Activated CD4-positive, alpha-beta T cell treated with anti-CD3 and anti-CD28 coated beads, Interleukin-2, amount 10 ng/mL, durations not matched to agents 24 days and 14 days (primary cell): ENCODE measurements around the gene MSMP. TPM values are rescaled to one million over a fixed set of nuclear protein-coding genes. Genes with fewer than 3 reads are reported as not detected.

Source experiments
- DNase-seq: peaks from one replicate; pipeline ENCODE4 v3.0.0; 2022
- H3K27ac Mint-ChIP-seq: one replicate; pipeline ENCODE4 v1.8.0; 2022; ENCODE audit warnings: mild to moderate bottlenecking, mixed read lengths
- H3K27me3 Mint-ChIP-seq: one replicate; pipeline ENCODE4 v1.8.0; 2022; ENCODE audit warnings: mixed read lengths
- H3K36me3 Mint-ChIP-seq: one replicate; pipeline ENCODE4 v1.8.0; 2022; ENCODE audit warnings: low read depth, mild to moderate bottlenecking, mixed read lengths
- H3K4me1 Mint-ChIP-seq: one replicate; pipeline ENCODE4 v1.8.0; 2021; ENCODE audit warnings: mixed read lengths
- H3K4me3 Mint-ChIP-seq: one replicate; pipeline ENCODE4 v1.8.0; 2022; ENCODE audit warnings: mild to moderate bottlenecking, moderate library complexity, mixed read lengths
- H3K9me3 Mint-ChIP-seq: one replicate; pipeline ENCODE4 v1.8.0; 2021; ENCODE audit warnings: mixed read lengths
- intact Hi-C: fragments of 100-400 bp; cut with micrococcal nuclease; formaldehyde crosslinking; loops from one replicate; pipeline ENCODE4 v1.15.1; 2023
- total RNA-seq: library from RNA; stranded (reverse); gene quantifications from 2 replicates; pipeline ENCODE4 v1.2.3, GENCODE V29; 2022

Gene MSMP
- total RNA-seq, 1 donor from 2014 or later, result not detected

DNA sequence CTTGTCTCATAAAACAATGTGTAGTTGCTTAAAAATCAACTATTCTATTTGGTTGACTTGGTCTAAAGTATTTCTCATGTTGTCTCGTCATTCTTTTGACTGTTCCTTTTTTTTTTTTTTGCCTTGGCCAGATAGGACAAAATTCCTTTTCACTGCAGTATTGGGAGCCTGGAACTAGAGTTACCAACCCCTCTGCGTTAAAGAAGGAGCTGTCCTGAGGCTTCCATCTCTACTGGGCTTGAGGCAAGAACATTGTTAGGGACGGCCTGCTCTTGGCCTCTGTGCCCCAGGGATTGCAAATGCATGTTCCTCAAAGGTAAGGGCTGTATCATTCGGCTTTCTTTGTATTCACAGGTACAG, 35.9 kb upstream of the MSMP start:
- no peak for DNase-seq
- Mint-ChIP-seq H3K4me3 (no peak overlapping the region), H3K4me1 (peaks cover 14% of the 10 kb centered on the region), H3K9me3 (no peaks in the 10 kb centered on the region), H3K36me3 (peaks cover 19% of the 10 kb centered on the region), H3K27me3 (no peaks in the 10 kb centered on the region), H3K27ac (no peak overlapping the region)
- intact Hi-C loops, result loop anchor here (1.0 to 2.0 kb wide), 3 partner anchors 25 to 92 kb away; partner anchors contain the start of gene HINT2

DNA sequence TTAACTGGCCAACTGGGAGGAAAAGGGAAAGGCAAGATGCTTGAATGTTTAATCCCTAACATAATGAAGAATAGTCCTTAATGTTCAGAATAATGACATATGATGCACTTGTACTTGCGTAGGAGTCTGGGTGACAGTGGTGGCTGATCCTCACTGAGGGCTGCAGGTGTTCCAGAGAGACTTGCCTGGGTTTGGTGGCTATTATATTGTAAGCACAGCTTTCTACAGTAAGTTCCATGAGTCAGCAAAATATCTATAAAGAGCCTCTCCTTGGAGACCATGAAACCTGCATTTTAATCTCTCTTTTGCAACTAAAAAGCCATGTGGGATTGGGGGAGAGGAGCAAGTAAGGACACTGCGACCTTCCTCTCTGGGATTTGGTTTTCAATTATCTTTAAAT, 35.5 kb upstream of the MSMP start:
- no peaks in the 10 kb centered on the region for H3K9me3 Mint-ChIP-seq
- H3K27me3 Mint-ChIP-seq, result no peaks in the 10 kb centered on the region
- no peak overlapping the region for H3K4me3 Mint-ChIP-seq
- peaks cover 13% of the 10 kb centered on the region for H3K4me1 Mint-ChIP-seq
- intact Hi-C loops, result no loop called here
- peaks cover 19% of the 10 kb centered on the region for H3K36me3 Mint-ChIP-seq
- no peak for DNase-seq
- no peak overlapping the region for H3K27ac Mint-ChIP-seq

GRCh38 chr9:35783418-35783817, 29.3 kb upstream of the MSMP start:
- H3K4me3 Mint-ChIP-seq, result no peak overlapping the region
- no peak overlapping the region for H3K27ac Mint-ChIP-seq
- intact Hi-C loops, result no loop called here
- no peaks in the 10 kb centered on the region for H3K9me3 Mint-ChIP-seq
- H3K27me3 Mint-ChIP-seq, result no peaks in the 10 kb centered on the region
- DNase-seq, result no peak
- H3K36me3 Mint-ChIP-seq, result peaks cover 37% of the 10 kb centered on the region
- no peaks in the 10 kb centered on the region for H3K4me1 Mint-ChIP-seq

DNA sequence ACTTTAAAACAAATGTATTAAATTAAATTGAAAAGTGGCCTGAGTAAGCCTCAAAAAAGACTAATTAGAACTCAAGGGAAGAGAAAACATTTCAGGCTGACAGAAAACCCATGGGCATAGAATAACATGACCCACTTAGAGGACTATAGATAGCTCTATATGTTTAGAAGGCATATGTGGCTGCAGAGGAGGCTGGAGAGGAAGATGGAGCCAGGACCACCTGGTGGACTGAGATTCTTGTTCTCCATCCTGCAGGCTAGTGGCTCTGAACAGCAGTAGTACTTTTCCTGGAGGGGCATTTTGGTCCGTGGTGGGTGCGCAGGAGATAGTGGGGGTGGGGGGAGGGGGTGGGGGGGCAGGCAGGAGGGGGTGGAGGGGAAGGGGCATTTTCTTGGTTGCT, 27.0 kb upstream of the MSMP start:
- Mint-ChIP-seq H3K4me3 (no peak overlapping the region), H3K36me3 (peaks cover 26% of the 10 kb centered on the region), H3K9me3 (no peaks in the 10 kb centered on the region), H3K27ac (no peak overlapping the region), H3K4me1 (peaks cover 2% of the 10 kb centered on the region), H3K27me3 (no peaks in the 10 kb centered on the region)
- DNase-seq, result no peak
- intact Hi-C loops, result no loop called here

- Mint-ChIP-seq H3K36me3 (peaks cover 12% of the 10 kb centered on the region), H3K4me1 (peaks cover 8% of the 10 kb centered on the region), H3K27me3 (no peaks in the 10 kb centered on the region), H3K4me3 (no peak overlapping the region), H3K27ac (no peak overlapping the region), H3K9me3 (no peaks in the 10 kb centered on the region)
- DNase-seq, result no peak
- intact Hi-C loops, result no loop called here
Observed at GRCh38 chr9:35778496-35778895, 24.4 kb upstream of the MSMP start.

- no peak for DNase-seq
- Mint-ChIP-seq H3K9me3 (no peaks in the 10 kb centered on the region), H3K4me3 (no peak overlapping the region), H3K36me3 (peaks cover 9% of the 10 kb centered on the region), H3K27me3 (no peaks in the 10 kb centered on the region), H3K4me1 (peaks cover 8% of the 10 kb centered on the region), H3K27ac (peak overlapping the region; percentile 84)
- intact Hi-C loops, result no loop called here
Observed at GRCh38 chr9:35776018-35776417, 21.9 kb upstream of the MSMP start.

DNA sequence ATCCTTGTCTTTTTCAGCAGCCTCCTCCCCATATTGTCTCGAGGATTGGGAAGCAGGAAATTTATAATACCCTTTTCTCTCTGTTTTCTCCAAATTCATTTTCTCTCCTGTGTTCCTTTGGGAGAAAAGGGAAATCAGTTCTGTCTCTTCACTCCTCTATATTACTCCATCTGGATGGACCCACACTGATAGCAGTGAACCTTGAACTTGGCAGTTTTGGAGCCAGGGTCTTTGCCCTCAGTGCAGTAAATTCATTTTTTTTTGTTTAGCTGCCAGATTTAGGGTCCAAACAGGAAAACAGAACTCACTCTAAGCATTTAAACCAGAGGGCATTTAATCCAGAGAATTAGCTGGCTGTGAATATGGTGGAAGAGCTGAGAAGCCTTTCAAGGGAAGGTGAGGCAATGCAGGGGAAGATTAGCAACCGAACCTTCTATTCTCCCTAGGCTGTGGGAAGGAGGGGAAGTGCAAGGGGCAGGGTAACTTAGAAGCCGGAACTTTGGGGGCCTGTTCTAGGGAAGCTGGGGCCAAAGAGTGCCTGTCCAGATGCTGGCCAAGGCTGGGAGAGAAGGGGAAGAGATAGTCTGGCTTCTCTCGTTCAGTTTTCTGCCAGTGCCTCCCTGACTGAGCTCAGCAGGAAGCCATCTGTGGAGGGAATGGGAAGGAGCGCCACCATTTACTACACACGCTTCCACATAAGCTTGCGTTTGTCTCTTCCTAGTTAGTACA, 21.0 kb upstream of the MSMP start:
- Mint-ChIP-seq H3K4me3 (no peak overlapping the region), H3K27ac (no peak overlapping the region), H3K36me3 (peaks cover 3% of the 10 kb centered on the region), H3K27me3 (no peaks in the 10 kb centered on the region), H3K4me1 (peaks cover 8% of the 10 kb centered on the region), H3K9me3 (no peaks in the 10 kb centered on the region)
- no peak for DNase-seq
- intact Hi-C loops, result no loop called here

DNA sequence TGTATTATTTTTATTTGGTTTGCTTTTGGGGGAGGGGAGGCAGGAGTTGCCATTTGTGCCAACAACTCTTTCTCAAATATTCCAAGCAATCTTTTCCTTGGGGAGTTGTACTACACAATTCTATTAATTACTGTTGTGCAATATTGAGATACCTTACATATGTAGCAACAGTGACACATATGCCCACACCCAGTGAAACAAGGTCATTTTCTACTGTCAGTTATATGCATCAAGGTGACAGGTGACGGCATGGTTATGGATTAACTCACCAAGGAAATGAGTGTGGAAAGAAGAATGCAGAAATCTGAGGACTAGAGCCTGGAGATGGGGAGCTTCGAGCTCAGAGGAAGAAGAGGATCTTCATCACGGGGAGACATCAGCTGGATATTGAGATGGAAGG, 17.9 kb upstream of the MSMP start:
- DNase-seq, result no peak
- no peaks in the 10 kb centered on the region for H3K27me3 Mint-ChIP-seq
- H3K36me3 Mint-ChIP-seq, result no peaks in the 10 kb centered on the region
- intact Hi-C loops, result no loop called here
- H3K9me3 Mint-ChIP-seq, result no peaks in the 10 kb centered on the region
- no peak overlapping the region for H3K27ac Mint-ChIP-seq
- peaks cover 8% of the 10 kb centered on the region for H3K4me1 Mint-ChIP-seq
- H3K4me3 Mint-ChIP-seq, result no peak overlapping the region

DNA sequence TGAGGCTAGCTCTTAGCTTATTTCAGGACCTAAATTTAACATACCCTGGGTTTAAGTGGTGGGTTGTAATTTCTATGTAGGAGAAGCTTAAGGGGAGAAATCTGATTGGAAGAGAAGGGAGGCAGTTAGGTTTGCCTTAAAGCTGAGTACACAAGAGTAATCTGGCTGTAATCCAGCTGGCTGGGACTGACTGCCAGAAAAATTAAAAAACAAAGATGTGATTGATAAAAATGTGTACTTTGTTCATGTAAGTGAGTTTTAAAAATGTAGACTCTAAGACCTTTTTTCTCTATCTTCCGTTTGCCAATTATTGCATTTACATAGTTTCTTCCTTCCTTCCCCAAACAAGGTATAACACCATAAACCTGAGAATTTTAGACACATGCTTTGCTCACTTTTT, 17.5 kb upstream of the MSMP start:
- intact Hi-C loops, result no loop called here
- Mint-ChIP-seq H3K27ac (no peak overlapping the region), H3K27me3 (no peaks in the 10 kb centered on the region), H3K36me3 (no peaks in the 10 kb centered on the region), H3K4me3 (no peak overlapping the region), H3K9me3 (no peaks in the 10 kb centered on the region), H3K4me1 (peaks cover 8% of the 10 kb centered on the region)
- DNase-seq, result no peak

DNA sequence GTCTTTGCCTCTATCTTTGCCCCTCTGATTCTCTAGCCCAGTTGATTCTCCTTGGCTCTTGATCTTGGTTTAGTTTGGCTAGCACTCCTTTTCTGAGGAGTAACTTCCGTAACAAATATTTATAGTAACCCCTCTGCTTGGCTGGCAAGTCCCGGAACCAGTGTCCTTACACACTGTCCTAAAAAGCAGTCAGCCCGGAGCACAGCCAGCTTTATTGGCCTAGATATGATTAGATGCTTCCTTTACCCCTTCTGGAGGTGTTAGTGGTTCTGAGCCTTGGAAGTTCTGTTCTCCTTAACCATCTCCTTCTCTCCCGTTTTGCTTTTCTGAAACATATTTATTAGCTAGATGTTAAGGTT, 17.0 kb upstream of the MSMP start:
- no peaks in the 10 kb centered on the region for H3K36me3 Mint-ChIP-seq
- no peak for DNase-seq
- no peaks in the 10 kb centered on the region for H3K27me3 Mint-ChIP-seq
- no peaks in the 10 kb centered on the region for H3K9me3 Mint-ChIP-seq
- H3K27ac Mint-ChIP-seq, result no peak overlapping the region
- H3K4me3 Mint-ChIP-seq, result no peak overlapping the region
- H3K4me1 Mint-ChIP-seq, result peaks cover 6% of the 10 kb centered on the region
- intact Hi-C loops, result no loop called here

GRCh38 chr9:35769763-35770162, 15.7 kb upstream of the MSMP start:
- Mint-ChIP-seq H3K27me3 (no peaks in the 10 kb centered on the region), H3K36me3 (no peaks in the 10 kb centered on the region), H3K4me3 (no peak overlapping the region), H3K27ac (no peak overlapping the region), H3K4me1 (no peaks in the 10 kb centered on the region), H3K9me3 (no peaks in the 10 kb centered on the region)
- intact Hi-C loops, result no loop called here
- DNase-seq, result no peak

GRCh38 chr9:35767458-35767857, 13.4 kb upstream of the MSMP start:
- Mint-ChIP-seq H3K27me3 (no peaks in the 10 kb centered on the region), H3K36me3 (peaks cover 5% of the 10 kb centered on the region), H3K27ac (no peak overlapping the region), H3K4me3 (no peak overlapping the region), H3K9me3 (no peaks in the 10 kb centered on the region), H3K4me1 (no peaks in the 10 kb centered on the region)
- no peak for DNase-seq
- intact Hi-C loops, result no loop called here

DNA sequence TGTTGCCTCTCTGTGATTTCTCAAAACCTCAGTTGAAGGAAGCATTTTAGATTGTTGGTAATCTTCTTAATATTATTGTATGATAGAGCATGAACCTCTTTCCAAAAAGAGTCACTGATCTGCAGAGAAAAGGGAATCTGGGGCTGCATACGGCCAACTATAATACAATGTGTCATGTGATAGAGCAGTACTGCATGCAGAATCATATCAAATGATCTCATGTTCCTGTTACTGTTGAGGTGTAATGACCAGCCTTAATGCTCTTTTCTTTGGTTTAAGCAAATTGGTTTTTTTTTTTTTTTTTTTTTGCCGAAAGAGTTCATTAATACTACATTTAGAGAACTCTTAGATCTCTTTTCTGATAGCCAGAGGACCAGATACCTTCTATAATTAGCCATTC, 12.9 kb upstream of the MSMP start:
- no peaks in the 10 kb centered on the region for H3K9me3 Mint-ChIP-seq
- intact Hi-C loops, result no loop called here
- H3K27me3 Mint-ChIP-seq, result no peaks in the 10 kb centered on the region
- no peak for DNase-seq
- peaks cover 8% of the 10 kb centered on the region for H3K36me3 Mint-ChIP-seq
- no peaks in the 10 kb centered on the region for H3K4me1 Mint-ChIP-seq
- H3K27ac Mint-ChIP-seq, result no peak overlapping the region
- no peak overlapping the region for H3K4me3 Mint-ChIP-seq

- no peak overlapping the region for H3K27ac Mint-ChIP-seq
- no peak for DNase-seq
- H3K9me3 Mint-ChIP-seq, result no peaks in the 10 kb centered on the region
- peaks cover 21% of the 10 kb centered on the region for H3K36me3 Mint-ChIP-seq
- H3K4me1 Mint-ChIP-seq, result peaks cover 18% of the 10 kb centered on the region
- no peak overlapping the region for H3K4me3 Mint-ChIP-seq
- H3K27me3 Mint-ChIP-seq, result no peaks in the 10 kb centered on the region
- intact Hi-C loops, result no loop called here
Observed at GRCh38 chr9:35763803-35764202, 9.7 kb upstream of the MSMP start.

GRCh38 chr9:35763181-35763580, 9.1 kb upstream of the MSMP start:
- Mint-ChIP-seq H3K4me3 (no peak overlapping the region), H3K27me3 (no peaks in the 10 kb centered on the region), H3K27ac (no peak overlapping the region), H3K4me1 (peaks cover 22% of the 10 kb centered on the region), H3K36me3 (peaks cover 21% of the 10 kb centered on the region), H3K9me3 (no peaks in the 10 kb centered on the region)
- DNase-seq, result no peak
- intact Hi-C loops, result no loop called here
